H1 (cell line): ENCODE measurements around the gene RAB11FIP3. TPM values are rescaled to one million over a fixed set of nuclear protein-coding genes. Genes with fewer than 3 reads are reported as not detected.

Experiments
- BRCA1 ChIP-seq: IDR thresholded peaks from 2 replicates; pipeline ENCODE4 v1.6.1; 2012; ENCODE audit warnings: low read depth, low read length, improper control_type of control experiment
- EP300 ChIP-seq, 2 experiments: IDR thresholded peaks; 1 replicate in 1 of 2; 2 replicates in 1 of 2; pipeline ENCODE4 v1.6.1; 2011 to 2012; ENCODE audit warnings: low read depth in 2 of 2, low read length in 2 of 2, mild to moderate bottlenecking in 2 of 2, borderline replicate concordance in 1 of 2, inconsistent platforms in 1 of 2, moderate library complexity in 1 of 2
- KDM4A ChIP-seq: IDR thresholded peaks from one replicate; pipeline ENCODE4 v1.7.1; 2012; ENCODE audit warnings: low read depth, mild to moderate bottlenecking, moderate library complexity, low read length, inconsistent platforms; ENCODE audit not compliant: severe bottlenecking
- SUZ12 ChIP-seq: fragments of 200-600 bp; sonication (generic); IDR thresholded peaks from 2 replicates; pipeline ENCODE4 v1.6.1; 2012; ENCODE audit warnings: mild to moderate bottlenecking, inconsistent platforms, low read length, moderate library complexity, mixed read lengths
- polyA plus RNA-seq, 7 experiments: library from polyadenylated mRNA; depleted of rRNA in 3 of 7; stranded (reverse) in 5 of 7; unstranded in 2 of 7; fragments of >200 nt in 5 of 7; fragments of 200-250 nt in 2 of 7; gene quantifications; 1 replicate in 5 of 7; 2 replicates in 1 of 7; 4 replicates in 1 of 7; pipeline versions ENCODE4 v1.2.1 to v1.2.3, GENCODE V29; 2011 to 2013; ENCODE audit warnings: missing spikeins in 2 of 7, mixed read lengths in 2 of 7
- total RNA-seq: library from RNA; stranded (reverse); fragmentation: NEBNext Ultra II Directional; extraction: Animal tissue kit (Norgen Biotek cat#: 25700); gene quantifications from 2 replicates; pipeline ENCODE4 v1.2.1, GENCODE V29; 2021

RAB11FIP3 gene
- total and polyA plus RNA-seq, 2 of the 8 experiments (the other 6 are each of a cell fraction or from before 2014, with no cell fraction given) = 9.3 to 35.2 TPM

- TF ChIP-seq EP300 (IDR thresholded peaks at IDR 0.05; ENCODE audit: borderline replicate concordance in 1 of 2, low read depth in 2 of 2, low read length in 2 of 2) (no peak), BRCA1 (no peak), SUZ12 (no peak), KDM4A (no peak)
These were observed 25.5 kb downstream of the RAB11FIP3 start (continued) for GRCh38 chr16:450785-451512.
